SH-SY5Y (cell line): ENCODE data around the gene ATP2B2.

Experiments used
- GATA2 ChIP-seq: IDR thresholded peaks from 2 replicates; pipeline ENCODE4 v1.6.1; 2011; ENCODE audit warnings: mild to moderate bottlenecking, low read depth, low read length
- GATA3 ChIP-seq: IDR thresholded peaks from 2 replicates; pipeline ENCODE4 v1.6.1; 2011; ENCODE audit warnings: low read depth, mild to moderate bottlenecking, low read length, moderate library complexity

ATP2B2 gene

DNA sequence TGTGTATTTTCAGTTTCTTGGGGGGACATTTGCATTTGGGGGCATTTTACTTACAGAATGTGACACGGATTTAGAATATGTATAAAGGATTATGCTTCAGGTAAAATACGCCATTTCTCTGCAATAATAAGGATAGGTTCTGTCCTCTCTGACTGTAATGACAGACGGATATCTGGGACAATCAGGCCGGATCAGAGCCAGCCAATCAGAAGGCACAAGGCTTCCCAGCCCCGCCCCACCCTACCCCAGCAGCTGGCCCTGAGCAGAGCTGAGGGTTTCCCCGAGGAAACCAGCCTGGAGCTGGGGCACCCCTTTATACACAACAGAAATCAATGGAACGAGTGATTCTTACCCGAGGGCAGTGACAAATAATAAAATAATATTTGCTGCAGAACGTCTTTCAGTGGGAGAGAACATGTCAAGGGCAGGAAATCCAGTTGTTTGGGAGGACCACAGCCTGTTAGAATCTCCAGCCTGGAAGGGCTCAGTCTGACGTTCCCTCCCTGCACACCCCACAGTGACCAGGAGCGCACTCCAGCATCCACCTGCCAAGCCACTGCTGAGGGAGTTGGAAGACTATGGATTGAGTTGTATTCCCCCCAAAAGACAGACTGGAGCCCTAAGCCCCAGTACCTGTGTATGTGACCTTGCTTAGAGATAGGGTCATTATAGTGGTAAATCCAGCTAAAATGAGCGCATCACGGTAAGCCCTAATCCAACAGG is 154.2 kb downstream of the ATP2B2 start:
- TF ChIP-seq GATA2 = no peak
- no peak for TF ChIP-seq GATA3

DNA sequence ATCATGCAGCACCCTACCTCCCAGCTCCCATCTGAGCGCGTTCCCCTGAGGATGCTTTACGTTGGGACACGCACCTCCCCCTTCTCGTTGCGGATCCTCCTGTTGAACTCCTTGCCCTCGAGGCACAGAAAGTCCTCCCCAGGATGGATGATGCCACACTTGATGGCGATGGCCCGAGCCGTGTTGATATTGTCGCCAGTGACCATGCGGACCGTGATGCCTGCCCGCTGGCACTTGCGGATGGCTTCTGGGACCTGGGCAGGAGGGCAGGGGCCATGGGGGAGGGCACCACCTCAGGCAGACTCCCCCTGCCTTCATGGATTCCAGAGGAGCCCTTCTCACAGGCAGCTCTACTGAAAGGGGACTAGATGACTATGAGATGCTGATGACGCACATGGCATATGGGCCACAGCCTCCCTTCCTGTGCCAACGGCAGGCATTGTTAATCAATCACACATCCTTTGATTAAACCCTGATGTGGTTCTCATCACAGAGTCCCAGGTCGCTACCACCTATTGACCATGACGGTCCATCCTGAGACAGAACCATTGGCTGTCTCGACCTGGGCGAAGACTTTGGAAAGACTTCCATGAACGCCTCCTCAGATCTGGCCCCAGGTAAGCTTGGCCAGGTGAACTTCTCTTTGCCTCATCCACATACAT is 154.9 kb downstream of the ATP2B2 start:
- no peak for TF ChIP-seq GATA2
- no peak for TF ChIP-seq GATA3

DNA sequence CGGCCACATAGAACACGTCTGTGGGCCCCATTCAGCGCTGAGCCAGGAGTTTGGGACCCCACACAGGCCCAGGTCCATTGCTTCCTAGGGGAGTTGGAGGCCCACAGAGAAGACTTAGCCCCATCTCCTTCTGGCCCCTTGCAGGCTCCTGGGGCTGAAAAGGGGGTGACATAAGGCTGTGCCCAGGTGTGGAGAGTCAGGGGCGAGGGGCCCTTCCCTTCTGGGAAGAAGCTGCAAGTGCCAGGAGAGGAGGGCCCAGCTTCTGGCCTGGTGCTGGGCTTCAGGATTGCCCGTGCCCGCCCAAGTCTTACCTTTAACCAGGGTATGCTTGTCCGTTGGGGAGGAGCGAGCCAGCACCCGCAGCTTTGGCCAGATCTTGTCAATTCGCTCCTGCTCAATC is 155.6 kb downstream of the ATP2B2 start:
- TF ChIP-seq GATA2 (no peak), GATA3 (no peak)

DNA sequence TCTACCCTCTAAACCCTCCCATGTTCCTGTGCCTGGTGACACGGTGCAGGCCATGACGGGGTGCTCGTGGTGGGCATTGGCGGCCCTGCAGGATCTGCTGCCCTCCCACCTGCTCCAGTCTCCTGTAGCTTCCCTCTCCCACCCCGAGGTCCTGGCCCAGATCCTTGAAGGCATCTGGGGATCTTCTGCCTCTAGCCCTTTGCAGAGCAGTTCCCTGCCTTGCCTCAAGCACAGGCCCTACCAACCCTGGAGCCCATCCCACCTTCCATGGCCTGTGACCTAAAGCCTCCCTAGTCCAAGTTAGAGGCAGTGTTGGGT is 157.0 kb downstream of the ATP2B2 start:
- TF ChIP-seq GATA2 = no peak
- TF ChIP-seq GATA3 = no peak

DNA sequence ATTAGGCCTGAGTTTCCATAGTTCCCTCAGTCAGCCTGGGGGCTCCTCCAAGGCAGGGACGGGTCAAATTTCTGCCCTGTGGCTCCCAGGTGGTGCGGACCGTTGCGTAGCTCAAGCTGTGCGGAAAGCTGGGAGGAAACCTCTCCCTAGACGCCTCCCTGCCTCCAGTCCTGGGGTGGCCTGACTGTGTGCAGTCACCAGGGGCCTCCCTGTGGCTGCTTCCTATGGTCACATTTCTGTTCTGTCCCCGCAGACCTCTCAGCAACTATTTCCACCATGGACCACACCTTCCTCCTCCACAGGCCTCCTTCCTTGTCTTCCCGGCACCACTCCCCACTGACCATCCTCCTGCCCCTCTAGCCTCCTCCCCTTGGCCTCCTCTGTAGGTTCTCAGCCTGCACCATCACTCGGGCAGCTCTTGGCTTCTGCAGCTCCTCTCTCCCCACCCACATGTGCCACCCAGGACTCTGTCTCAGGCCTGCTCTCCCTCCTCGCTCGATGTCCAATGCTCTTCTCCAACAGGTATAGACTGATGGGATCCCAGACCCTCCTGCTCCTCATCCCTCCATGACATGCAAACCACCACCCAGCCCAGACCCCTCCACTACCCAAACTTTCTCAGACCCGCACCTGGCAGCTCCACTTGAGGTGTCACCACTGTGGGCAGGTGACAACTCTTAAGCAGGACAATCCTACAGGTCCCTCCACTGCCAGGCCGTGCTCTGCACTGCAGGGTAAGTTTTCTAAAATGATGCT is 157.6 kb downstream of the ATP2B2 start:
- TF ChIP-seq GATA3 (no peak), GATA2 (no peak)

DNA sequence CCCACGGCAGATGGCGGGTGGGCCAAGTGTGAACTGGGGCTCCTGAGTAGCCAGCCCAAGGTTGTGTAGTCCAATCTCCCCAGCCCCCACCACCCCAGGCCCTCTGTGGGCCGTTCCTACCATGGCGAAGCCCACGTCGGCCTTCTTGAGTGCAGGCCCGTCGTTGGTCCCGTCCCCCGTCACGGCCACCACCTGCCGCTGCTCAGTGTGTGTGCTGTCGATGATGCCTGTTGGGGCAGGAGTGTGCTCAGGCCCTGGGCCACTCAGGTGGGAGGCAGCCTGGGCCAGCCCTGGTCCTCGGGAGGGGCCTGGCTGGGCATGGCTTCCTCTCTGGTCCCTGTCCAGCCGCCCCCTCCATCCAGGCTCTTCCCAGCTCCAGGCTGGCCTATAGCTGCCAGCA is 159.5 kb downstream of the ATP2B2 start:
- TF ChIP-seq GATA2 (no peak), GATA3 (no peak)

DNA sequence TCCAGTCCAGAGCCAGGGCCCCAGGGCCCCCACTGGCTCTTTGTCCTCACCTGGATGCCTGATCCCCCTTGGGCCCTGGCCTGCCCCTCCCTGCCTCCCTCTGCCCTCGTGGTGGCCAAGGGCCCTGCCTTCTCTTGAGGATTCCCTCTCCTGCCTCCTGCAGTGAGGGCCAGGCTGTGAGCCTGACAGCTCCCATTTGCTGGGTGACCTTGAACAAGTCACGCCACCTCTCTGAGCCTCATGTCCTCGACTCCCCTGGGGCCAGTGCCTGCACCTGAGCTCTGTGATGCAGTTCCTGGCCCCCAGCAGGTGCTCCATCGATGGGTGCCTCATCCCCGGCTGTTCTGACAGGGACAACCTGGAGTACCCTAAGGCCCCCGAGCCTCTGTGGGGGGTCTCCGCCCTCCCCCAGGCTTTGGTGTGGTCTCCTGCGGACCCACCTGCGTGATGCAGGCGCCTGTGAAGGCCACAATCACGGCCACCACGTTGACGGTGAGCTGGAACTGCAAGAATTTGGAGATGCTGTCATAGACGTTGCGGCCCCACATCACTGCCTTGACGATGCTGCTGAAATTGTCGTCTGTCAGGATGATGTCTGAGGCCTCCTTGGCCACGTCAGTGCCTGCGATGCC is 160.3 kb downstream of the ATP2B2 start:
- TF ChIP-seq GATA3 (no peak), GATA2 (no peak)

DNA sequence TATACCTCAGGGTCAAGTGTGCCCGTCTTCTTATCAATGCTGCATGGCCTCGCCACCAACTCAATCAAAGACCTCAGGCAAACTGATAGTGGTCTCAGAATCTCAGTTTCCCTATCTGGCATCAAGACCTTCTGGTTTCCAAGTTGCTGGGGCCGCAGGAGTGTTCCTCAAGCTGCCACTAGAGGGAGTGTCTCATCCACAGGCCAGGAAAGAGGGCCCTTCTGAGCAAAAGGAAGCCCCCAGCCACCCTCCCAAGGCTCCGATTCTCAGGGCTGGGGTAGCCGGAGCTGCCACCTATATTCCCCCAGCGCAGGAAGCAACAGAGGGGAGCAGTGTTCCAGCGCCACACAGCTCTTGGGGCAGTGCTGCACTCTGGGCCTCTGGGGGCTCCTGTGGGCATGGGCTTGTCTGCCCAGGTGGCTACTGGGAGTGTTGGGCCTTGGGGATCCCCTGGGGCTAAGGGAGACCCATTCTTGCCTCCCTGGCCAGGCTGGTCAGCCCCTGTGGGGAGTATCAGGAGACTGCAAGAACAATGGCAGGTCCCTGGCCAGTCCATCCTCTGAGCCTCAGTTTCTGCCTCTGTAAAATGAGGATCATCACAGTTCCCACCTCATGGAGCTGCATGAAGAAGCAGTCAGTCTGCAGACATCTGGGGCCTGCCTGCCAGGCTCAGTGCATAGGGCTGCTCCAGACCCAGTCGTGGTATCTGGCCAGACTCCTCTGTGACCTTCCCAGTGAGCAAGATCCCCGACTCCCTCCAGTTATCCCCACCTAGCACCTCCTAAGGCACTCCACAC is 161.0 kb downstream of the ATP2B2 start:
- TF ChIP-seq GATA3 (no peak), GATA2 (no peak)

DNA sequence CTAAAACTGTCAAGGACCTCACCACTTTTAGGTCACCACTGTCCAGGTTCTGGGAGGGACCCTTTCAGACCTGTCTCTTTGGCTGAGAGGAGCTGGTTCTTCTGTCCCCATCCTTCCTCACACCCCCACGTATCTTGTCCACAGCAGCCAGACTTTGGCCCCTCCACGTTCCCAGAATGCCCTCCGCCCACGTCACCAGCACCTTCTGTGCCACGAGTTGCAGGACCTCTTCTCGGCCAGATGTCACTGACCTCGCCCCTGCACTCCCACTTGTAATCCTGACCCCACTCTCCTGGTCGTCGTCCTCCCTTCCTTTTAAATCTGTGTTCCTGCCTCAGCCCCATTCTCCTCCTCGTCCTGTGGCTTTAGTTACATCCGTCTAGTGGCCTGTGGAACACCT is 161.9 kb downstream of the ATP2B2 start:
- TF ChIP-seq GATA3 (no peak), GATA2 (no peak)

DNA sequence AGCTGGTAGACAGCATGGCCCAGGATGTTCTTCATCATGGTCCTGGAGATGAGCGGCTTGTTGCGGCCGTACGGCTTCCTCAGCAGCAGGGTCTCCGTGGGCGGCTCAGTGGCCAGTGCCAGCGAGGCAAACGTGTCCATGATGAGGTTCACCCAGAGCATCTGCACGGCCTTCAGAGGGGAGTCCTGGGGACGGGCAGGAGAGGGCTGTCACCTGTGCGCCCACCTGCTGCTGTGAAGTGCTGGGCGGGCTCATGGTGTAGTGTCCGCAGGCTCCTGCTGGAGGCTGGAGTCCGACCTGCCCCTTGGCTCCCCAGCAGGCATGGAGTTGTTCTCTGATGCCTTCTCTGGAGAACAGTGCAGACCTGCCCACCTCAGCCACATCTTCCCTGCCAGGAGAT is 162.6 kb downstream of the ATP2B2 start:
- TF ChIP-seq GATA3 = no peak
- TF ChIP-seq GATA2 = no peak

DNA sequence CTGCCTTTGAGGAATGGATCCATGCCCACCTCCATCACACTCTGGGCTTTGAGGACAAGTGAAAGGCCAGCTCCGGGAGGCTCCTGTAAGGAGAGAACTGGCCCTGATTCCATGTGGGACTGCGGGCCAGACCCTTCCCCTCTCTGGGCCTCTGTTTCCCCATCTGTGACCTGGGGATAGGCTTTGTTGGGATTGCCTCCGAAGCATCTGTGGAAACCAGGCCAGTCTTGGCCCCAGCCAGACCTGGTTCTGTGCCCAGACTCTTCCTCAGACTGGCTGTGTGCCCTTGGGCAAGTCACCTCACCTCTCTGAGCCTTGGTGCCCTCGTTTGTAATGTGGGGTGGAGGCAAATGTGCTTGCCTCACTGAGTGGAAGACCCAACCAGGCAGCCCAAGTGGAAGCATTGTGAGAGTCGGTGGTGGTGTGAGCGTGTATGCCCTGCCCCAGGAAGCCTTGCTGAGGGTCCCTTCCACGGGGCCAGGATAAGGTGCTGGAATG is 163.4 kb downstream of the ATP2B2 start:
- no peak for TF ChIP-seq GATA2
- no peak for TF ChIP-seq GATA3

DNA sequence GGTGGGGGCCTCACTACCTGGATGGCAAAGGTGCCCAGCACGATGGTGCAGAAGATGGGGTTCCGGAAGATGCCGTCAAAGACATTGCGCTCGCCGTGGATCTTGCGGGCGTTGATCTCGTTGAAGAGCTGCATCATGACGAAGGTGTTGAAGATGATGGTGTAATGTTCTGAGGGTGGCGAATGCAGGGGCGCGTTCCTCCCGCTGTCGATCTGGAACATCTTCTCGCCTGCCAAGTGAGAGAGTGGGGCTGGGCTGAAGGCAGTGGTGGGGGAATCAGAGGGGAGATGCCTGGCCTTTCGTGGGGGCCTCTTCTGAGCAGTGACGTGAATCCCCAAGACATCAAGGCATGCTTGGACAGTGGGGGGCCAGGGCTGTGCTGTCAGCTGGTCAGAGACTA is 164.9 kb downstream of the ATP2B2 start:
- TF ChIP-seq GATA3 = no peak
- no peak for TF ChIP-seq GATA2

DNA sequence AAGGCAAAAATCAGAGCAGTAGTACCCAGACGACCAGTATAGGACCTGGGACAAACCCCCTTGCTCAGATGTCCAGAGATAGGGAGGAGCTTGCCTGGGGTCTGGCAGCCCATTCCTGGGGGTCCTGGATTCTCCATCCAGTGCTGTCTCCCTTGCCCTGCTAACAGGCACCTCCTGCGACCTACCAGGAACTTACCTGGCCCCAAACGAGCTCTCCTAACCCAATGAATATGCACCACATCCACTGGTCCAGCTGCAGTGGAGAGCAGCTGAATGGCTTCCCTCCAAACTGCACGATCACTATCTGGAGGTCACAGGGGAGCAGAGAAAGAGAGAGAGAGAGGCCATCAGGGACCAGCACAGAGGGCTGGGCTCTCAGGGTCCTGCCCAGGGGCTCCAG is 165.3 kb downstream of the ATP2B2 start:
- no peak for TF ChIP-seq GATA2
- TF ChIP-seq GATA3 = no peak

DNA sequence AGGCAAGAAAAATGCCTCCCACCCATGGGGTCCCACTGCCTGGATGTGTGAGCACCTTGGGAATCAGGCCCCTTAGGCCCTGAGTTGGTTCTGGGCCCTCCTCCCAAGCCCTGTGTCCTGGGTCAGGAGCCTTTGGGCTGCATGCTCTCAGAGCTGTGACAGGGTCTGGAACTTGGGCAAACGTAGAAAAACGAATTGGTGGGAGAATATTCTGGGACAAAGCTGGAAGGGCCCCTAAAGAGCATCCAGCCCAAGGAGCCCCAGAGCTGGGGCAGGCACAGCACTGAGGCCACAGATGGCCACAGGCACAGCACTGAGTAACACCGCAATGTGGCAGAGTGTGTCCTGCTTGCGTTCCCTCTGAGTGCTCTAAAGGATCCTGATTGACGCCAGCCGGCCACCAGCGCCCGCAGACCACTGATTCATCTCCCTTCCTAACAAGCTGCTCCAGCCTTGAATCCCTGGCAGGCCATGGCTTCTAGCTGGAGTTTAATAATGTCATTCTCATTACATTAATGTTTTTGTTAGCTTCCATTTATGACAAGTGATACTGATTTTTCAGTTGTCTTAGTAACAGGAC is 165.9 kb downstream of the ATP2B2 start:
- TF ChIP-seq GATA3 = no peak
